Airway epithelial cell (primary cell): ENCODE data around the gene RHOJ. TPM values are rescaled to one million over a fixed set of nuclear protein-coding genes. Genes with fewer than 3 reads are reported as not detected.

ENCODE experiments used
- total RNA-seq: library from RNA; depleted of rRNA; stranded (reverse); fragments of >200 nt; gene quantifications from 2 replicates; pipeline ENCODE4 v1.2.3, GENCODE V29; 2015

The RHOJ gene
- 0.21 TPM in 1 of 2 replicates, not detected in the other for total RNA-seq

GRCh38 chr14:63204407-63205043 is at the start of gene RHOJ:
Gene RHOJ (plus strand): TSS chr14:63204443. CDS start chr14:63204870, 427 bp downstream.

GRCh38 chr14:63318835-63319234 is 114.6 kb downstream of the RHOJ start, which contains the start of gene GPHB5:
Gene GPHB5 (minus strand): TSS chr14:63318935. CDS start chr14:63317849, 1,086 bp downstream.

Other genes with a start within 250 kb of the RHOJ start
- not detected in 2 replicates for gene KCNH5, start 159.0 kb upstream of the RHOJ start, total RNA-seq
- gene GPHB5, start 114.5 kb downstream of the RHOJ start, total RNA-seq, result not detected in 2 replicates